MV-4-11 (cell line): ENCODE measurements around the gene MAD2L1.

Experiments used
- DNase-seq: peaks from one replicate; lab custom pipeline; 2025; lab: John Stamatoyannopoulos, UW

MAD2L1 gene

DNA sequence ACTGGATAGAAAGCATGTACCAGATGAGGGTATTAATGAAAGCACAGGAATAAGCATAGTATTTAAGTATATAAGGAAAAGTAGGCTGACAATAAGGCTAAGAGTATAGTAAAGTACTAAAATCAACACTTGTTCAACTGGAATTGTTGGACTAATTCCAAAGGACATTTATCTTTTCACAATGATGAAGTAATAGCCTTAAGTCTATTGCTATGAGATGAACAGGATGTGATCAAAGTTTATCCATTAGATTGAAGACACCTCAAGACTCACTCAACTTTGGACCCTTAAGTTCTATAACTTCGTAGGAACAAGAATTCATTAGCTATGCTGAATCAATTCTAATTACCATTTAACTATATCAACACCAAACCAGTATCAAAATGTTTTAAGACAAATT, 7.6 kb downstream of the MAD2L1 start:
- no peak for DNase-seq

DNA sequence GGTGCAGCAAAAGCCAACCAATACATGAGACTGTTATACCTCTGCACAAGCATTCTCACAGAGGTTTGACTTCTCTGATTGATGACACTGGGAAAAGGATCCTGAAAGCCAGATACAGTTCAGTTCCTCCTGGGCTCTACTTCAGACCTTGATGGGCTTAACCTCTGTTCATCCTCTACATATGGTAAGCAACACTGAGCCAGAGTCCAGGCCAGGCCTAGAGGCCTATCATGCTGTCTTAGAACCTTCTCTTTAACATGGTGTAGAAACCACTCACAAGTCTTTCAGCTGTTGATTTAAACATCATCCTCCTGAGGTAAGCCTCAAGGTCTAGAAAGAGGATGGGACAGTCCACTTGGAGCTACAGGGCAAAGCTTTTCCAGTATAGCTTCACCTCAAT, 9.2 kb downstream of the MAD2L1 start:
- DNase-seq: no peak

DNA sequence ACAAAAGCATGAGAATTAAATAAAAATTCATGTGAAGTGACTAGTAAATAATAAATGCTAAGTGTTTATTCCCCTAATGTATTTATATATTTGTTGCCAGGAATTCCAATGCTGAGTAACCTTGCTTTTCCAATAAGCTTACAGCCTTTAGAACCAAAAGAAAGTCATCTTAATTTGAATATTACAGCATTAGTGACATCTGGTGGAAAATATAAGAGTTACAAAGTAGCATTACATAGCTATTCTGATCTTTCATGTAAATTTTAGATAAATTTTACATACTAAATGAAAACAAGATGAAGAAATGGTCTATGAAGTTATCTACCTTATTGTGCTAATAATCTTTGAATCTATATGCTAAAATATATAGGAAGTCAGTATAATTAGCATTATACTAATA, 10.4 kb downstream of the MAD2L1 start:
- DNase-seq: peak; percentile 10

DNA sequence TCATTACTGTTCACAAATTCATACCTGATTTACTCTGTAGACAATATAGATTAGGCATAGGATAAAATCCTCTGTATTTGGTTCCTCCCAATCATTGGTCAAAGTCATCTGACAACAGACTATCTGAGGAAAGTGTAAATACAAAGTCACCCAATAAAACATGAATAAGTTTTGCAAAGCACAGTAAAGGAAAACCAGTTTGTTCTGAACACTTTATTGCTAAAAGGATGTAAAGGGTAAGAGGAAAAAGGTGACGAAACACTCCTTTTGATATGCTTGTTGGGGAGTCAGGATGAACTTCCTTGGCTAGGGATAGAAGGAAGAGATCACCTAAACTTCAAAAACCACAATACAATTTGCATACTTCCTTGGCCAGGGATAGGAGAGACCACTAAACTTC, 10.9 kb downstream of the MAD2L1 start:
- DNase-seq: no peak

DNA sequence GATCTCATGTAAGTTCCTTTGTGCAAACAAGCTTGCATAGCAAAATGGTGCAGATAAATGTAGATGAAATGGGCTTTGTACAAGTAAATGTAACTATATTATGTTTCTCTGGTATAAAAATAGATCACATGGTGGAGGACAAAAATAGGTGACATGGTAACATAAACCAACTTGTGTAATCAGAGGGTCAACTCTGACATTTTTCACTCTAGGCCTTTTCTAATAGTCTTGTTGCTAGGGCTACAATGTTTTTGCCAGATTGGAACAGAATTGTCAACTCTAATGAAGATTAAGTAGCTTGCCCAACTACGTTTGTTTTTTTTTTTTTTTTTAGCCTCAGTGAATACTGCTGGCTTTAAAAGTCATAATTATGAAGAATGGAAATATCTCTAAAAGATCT, 11.5 kb downstream of the MAD2L1 start:
- no peak for DNase-seq

DNA sequence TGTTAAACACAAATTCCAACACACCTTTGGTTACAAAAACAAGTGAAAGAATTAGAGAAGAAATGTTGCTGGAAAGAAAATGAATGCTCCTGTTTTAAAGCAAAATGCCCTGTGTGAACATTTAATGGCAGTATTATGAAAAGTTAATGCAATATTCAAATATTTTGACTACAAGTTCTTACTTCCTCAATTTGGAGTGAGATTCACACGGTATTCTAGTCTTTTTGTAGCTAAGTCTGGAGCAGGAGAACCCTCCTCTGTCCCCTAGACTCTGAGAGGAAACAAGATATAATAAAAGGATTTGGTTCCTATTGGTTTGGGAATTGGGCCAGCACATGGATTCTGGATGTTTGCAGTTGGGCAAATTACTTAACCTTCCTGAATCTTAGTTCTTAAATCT, 12.7 kb downstream of the MAD2L1 start:
- DNase-seq: peak; percentile 23

DNA sequence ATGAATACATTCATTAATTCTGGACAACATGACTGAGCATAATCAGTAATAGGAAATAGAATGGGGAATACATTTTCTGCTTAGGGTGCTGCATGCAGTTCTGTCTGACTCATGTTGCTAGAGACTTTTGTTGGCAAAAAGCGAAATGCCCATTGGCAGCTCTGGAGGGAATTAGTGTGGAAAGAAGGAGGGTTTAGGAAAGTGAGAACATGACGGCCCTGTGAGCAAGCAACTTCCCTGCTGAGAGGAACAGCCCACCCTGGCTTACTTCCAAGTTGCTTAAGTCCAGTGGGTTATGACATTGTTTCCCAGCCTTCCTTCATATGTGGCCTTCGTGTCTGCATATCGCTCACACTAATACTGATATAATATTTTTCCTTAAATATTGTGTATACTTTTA, 13.8 kb downstream of the MAD2L1 start:
- peak; percentile 67 for DNase-seq

DNA sequence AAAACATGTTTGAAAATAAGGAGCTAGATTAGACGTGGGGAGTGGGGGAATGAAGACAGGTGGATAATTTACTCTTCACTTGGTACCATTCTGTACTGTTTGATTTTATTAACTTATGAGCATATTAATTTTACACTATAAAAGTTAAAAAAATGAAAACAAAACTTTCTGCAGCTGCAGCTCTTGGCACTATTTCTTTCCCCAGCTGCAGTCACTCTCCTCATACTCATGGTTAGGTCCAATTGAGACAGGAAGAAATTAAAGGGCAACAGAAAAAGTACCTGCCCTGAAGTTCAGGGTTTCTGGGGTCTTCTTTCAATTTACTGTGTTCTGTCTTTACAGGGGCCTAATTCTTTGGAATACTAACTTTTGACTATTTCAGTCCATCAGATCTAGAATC, 15.4 kb downstream of the MAD2L1 start:
- DNase-seq: no peak

DNA sequence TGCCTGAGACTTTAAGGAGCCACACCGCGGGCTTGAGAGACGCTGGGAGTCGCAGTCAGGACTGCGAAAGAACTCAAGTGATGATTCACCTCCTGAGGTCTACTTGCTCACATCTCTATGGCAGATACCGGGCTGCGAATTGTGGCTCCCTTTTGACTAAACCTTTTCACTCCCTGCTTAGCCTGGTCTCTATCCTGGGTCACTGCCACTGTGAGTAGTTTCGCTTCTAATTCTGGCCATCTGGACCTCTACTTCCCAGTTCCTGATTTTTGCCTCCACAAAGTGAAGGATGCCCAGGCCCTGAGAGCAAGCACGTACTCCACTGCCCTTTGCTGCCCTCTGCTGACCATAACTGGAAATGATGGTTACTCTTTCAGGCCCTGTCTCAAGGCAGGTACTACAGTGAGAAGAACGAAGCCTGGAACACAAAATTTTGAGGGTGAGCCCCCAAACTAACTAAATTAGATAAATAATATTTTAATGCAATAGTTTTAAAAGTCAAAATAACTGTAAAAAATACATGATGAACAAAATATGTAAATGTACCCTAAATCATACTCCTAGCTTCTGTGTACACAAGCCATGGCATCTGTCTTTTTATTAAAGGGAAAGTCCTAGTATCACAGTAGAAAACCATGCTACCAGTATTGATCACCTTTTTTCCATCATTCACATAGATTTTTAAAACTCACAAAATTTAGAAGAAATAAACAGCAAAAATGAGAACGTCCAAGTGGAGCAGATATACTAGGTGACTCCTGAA, 16.7 kb downstream of the MAD2L1 start:
- DNase-seq: peak; percentile 91

DNA sequence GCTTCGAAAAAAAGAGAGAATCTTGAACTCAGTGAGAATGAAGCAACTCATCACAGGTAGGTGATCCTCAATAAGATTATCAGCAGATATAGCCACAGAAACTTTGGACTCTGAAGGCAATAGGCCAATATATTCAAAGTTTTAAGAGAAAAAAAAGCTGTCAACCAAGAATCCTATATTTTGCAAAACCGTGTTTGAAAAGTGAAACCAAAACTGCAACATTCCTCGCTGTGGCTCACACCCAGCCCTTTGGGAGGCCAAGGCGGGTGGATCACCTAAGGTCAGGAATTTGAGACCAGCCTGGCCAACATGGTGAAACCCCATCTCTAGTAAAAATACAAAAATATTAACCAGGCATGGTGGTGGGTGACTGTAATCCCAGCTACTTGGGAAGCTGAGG, 22.8 kb downstream of the MAD2L1 start:
- no peak for DNase-seq

DNA sequence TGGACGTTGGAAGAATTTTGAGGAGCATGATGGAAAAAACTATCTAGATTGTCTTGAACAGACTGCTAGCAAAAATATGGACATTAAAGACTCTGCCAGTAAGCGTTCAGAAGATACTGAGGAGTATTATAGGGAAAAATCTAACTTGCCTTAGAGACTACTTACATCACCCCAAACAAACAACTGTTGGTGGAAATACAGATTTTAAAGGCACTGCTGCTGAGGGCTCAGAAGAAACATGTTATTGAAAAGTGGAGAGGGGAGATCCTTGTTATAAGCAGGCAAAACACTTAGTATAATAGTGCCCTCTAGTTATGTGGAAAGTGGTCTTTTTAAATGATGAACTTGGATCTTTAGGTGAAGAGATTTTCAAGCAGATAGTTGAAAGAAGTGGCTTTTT, 29.2 kb downstream of the MAD2L1 start:
- DNase-seq: no peak

DNA sequence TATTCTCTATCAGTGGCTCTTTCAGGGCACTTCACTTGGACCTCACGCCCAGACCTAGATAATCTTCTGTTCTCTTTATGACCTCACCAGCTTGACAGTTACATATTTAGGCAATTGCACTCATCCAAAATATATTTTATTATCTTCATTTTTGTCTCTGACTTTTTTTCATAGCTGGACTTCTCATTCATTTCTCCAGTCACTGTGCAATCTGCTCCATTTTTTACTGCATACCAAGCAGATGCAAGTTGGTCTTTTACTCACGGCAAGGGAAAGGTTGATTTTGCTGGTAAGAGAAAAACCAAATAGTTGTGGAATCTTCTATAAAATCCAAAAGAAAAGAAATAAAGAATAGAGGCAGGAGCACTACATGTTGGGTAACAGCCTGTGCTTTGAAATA, 31.7 kb downstream of the MAD2L1 start:
- no peak for DNase-seq

DNA sequence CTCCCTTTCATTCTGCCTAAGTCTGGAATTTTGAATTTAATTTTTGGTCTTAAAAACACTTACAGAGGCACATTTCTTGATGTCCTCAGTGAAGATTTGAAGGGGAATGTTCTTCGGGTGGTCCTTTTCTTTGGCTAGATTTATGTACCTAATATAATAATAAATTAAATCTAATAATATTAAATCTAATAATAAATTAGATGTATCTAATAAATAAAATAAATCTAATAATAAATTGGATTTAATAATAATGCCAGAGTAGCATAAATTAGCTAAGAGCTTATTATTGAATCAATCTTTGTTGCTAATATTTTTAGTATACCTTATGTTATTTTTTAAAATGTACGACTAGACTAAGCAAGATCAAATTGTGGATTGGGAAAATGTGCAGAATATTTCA, 39.8 kb downstream of the MAD2L1 start:
- DNase-seq: no peak

DNA sequence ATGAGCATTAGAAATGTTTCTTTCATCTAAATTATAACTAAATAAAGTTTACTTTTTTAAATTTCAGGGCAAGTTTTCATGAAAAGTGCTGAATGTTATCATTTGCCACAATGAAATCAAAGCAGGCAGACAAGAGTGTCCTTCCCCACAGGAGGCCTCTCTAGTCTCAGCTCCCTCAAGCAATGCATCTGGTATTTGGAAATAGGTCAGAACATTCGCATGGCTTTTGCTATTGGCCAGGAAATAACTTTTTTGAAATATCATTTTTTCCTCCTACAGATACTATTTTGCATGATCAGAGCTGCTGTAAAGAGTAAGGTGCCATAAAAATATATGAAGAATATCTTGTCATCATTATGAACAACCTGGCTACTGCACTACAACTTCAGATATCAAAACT, 41.1 kb downstream of the MAD2L1 start:
- DNase-seq: no peak

DNA sequence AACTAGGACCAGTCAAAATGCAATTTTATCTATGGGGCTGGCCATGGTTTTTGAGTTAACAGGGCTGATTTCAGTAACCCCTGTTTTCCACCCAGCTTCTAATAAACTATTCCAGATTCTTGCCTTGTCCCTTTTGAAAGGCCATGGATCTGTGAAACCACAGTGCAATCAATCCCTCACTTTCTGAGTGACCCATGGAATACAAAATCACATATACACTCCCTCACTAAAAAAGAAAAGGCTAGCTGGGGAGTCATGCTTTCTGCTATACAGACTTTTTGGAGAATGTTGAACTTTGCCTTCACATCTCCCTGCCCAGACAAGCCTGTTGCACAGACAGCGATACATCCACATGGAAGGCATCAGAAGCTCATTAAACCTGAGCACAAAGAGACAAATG, 47.9 kb downstream of the MAD2L1 start:
- no peak for DNase-seq

DNA sequence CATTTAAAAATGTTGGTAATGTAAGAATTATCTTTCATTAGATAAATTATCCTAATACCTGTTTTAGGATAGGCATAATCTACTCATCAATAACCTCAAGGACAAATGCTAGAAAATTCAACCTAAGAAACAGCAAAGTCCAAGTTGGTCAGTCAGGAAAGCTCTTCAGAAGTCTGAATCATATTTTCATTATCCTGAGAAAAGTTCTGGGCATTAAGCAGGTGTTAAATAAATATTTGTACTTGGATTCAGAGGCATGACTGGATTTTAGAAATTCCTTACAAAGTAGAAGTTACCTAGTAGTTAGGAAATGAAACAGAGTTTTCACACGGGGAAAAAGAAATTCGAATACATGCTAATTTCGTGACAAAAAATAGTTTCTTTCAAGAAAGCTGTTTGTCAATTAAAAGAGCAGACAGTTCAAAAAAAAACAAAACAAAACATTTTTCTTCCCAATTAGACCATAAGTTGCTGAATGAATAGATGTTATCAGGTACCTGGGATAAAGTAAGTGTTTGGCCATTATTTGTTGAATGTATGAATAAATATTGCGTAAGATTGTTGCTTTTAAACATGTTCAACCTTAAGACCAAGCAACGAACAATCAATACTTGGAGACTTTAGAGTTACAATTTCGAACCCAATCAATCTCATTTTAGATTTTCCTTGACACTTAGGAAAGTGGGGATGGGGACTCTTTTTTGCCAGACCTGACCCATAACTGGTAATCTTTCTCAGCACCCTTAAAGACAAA, 48.5 kb downstream of the MAD2L1 start:
- no peak for DNase-seq

DNA sequence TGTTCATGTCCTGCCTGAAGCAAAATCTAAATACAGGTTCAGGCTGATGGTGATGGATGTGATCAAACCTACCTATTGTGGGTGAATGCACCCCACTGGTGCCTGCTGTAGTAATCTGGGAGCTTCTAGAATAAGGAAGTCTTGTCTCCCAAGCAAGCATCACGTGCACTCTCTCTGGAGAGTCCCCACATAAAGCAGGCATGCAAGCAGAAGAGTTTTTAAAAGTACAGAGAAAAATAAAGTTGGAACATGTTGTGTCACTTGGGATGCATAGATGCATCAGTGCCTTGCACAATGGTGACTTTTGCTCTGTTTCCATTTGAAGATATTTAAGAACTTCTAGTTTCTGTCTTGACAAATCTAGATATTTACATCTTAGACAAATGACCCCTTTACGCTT, 54.9 kb downstream of the MAD2L1 start:
- DNase-seq: no peak

DNA sequence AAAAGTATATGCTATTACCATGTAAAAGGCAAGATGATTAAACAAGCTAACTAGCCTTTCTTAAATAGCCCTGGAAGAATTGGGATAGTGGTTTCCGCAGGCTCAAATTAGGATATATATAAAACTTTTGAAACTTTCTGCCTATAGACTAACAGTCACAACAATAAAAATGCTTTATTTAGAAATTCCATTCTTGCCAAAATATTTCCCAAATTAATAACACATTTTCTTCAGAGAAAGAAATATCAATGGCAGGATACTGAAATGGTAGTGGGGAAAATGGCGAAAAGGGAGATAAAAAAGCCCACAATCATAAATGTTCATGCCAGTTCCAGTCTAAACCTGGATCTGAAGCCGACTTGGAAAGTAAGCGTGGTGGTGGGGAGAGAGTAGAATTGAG, 56.0 kb downstream of the MAD2L1 start:
- DNase-seq: no peak

DNA sequence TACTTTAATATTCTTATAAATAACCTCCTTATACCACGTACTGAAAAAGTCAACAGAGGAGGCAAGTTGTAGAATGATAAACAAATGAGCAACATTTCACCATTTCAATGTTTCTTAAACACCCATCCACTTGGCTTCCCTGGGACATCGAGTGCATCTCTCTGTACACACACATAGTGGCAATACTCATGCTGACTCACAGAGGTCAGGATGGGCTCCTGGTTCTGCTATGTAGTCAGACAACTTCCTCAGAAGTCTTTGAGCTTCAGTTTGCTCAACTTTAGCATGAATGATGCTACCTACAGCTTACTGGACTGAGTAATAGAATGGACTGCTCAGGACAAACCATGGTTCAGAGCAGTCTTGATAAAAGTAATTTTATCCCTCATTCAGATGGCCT, 56.9 kb downstream of the MAD2L1 start:
- no peak for DNase-seq

DNA sequence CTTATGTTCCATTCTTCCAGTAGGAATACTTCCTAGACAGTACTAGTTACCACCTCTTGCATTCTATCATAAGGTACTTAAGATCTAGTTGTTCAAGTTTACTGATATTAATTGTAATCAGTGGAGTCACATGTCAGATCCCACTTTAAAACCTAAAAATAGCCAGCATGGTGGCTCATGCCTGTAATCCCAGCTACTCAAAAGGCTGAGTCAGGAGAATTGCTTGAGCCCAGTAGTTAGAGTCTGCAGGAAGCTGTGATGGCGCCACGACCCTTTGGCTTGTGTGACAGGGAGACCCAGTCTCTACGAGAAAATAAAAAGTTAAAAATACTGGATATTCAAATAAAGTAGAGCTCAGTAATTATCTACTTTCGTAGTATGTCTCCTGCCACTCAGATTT, 57.7 kb downstream of the MAD2L1 start:
- DNase-seq: no peak

DNA sequence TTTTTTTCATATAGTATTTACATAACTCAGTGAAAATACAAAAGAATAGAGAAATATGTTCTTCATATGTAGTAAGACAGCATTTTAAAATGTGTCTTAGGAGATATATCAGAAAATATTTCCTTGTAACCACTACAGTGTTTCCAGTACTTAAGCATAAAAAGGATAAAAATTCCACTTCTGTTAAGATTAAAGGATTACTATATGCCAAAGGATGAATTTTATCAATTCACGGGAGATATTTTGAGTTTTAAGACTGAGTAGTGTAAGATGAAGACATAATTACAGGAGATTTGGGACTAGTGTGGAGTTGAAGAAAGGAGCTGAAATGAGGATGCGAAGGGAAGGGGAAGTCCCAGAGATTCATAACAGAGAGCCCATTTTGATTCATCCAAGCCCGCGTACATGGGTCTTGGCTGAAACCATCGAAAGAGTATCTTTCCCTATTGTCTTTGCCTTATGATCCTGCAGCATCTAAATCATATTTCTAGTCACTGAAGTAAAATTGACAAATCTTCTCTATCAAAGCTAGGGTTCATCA, 58.7 kb downstream of the MAD2L1 start:
- DNase-seq: no peak

DNA sequence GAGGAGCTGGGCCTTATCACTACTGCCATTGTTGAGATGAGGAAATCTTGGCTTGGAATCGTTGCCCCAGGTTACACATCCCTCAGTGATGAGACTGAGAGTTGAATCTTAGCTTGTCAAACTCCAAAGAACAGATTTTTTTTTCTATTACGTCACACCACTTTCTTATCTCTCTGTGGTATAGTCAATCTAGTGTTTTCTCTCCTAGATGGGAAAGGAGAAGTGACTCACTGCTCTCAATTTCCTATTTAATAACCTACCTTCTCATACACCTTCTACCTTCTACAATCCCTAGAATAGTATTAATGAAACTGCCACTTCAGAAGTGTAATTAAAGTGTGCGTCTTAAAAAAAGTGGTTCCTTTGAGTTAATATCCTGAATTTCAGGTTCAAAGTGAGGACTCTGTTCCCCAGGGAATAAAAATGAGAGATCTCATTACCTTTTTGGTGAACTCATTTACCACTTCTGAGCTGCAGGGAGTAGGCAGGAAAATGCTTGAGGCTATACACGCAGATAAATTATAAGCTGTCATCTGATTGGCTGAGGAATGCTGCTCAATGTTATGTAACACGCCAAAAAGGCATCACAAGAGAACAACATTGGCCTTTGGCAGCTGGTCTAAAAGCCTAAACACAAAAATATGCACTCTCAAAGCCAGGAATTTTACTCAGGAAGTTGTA, 59.3 kb downstream of the MAD2L1 start:
- DNase-seq: no peak
